Mucosa of gallbladder (tissue), 1 donor: ENCODE measurements around the gene NELL1. TPM values are rescaled to one million over a fixed set of nuclear protein-coding genes. Genes with fewer than 3 reads are reported as not detected.

ENCODE experiments used
- DNase-seq: peaks from one replicate; pipeline ENCODE4 v3.0.0-alpha.2; 2020; ENCODE audit warnings: low spot score
- total RNA-seq: library from RNA; stranded (reverse); gene quantifications from one replicate; pipeline ENCODE4 v1.2.1, GENCODE V29; 2021
- donor health status: DM: no; HTN: no; CAD: no.

The NELL1 gene
- total RNA-seq, 1 donor from 2014 or later, result 0.29 TPM

- DNase-seq, result no peak
Measured at GRCh38 chr11:21560466-21560975, 891.1 kb downstream of the NELL1 start.

- no peak for DNase-seq
Measured at GRCh38 chr11:21561581-21561980, 892.2 kb downstream of the NELL1 start.

- DNase-seq, result no peak
Measured at GRCh38 chr11:21564095-21564494, 894.7 kb downstream of the NELL1 start.

GRCh38 chr11:21564833-21565682, 895.7 kb downstream of the NELL1 start:
- no peak for DNase-seq

- DNase-seq, result no peak
Measured at GRCh38 chr11:21566521-21567117, 897.2 kb downstream of the NELL1 start.

- DNase-seq, result no peak
Measured at GRCh38 chr11:21567645-21568290, 898.4 kb downstream of the NELL1 start.

- no peak for DNase-seq
Measured at GRCh38 chr11:21572210-21572609, 902.8 kb downstream of the NELL1 start.

- DNase-seq, result no peak
Measured at GRCh38 chr11:21582791-21583190, 913.4 kb downstream of the NELL1 start.

- no peak for DNase-seq
Measured at GRCh38 chr11:21588754-21589153, 919.4 kb downstream of the NELL1 start.

- no peak for DNase-seq
Measured at GRCh38 chr11:21602699-21603098, 933.3 kb downstream of the NELL1 start.

GRCh38 chr11:21603886-21604285, 934.5 kb downstream of the NELL1 start:
- no peak for DNase-seq

GRCh38 chr11:21604564-21604963, 935.2 kb downstream of the NELL1 start:
- no peak for DNase-seq

GRCh38 chr11:21612326-21612725, 942.9 kb downstream of the NELL1 start:
- DNase-seq, result no peak

GRCh38 chr11:21614961-21615360, 945.6 kb downstream of the NELL1 start:
- DNase-seq, result no peak

- DNase-seq, result no peak
Measured at GRCh38 chr11:21615955-21616371, 946.6 kb downstream of the NELL1 start.

GRCh38 chr11:21622566-21622965, 953.2 kb downstream of the NELL1 start:
- DNase-seq, result no peak

GRCh38 chr11:21622995-21623394, 953.6 kb downstream of the NELL1 start:
- no peak for DNase-seq

Other genes starting within 250 kb of the NELL1 start
- not detected for gene SLC6A5, start 70.0 kb upstream of the NELL1 start, total RNA-seq